ENCODE results near the gene SORCS2. TPM values are rescaled to one million over a fixed set of nuclear protein-coding genes. Genes with fewer than 3 reads are reported as not detected.

The SORCS2 gene
- polyA plus RNA-seq, 1 of the 3 experiments (the other 2 are of a cell fraction) = 1.6 TPM

- no peak overlapping the region for H3K4me3 ChIP-seq (ENCODE audit: low read depth in 2 of 2, low read length in 1 of 2)
- no peak for DNase-seq
- no peak overlapping the region for H3K9ac ChIP-seq
- no peak overlapping the region for H3K4me2 ChIP-seq
- WGBS (ENCODE audit: low lambda C conversion rate) = 76% methylated on average over 9 of the region's 9 CpGs
- no peaks in the 10 kb centered on the region for H3K36me3 ChIP-seq (replicated peaks in 1 of 2; ENCODE audit: control insufficient read depth in 1 of 2, insufficient read depth in 2 of 2, low read length in 1 of 2)
- H4K20me1 ChIP-seq (ENCODE audit: insufficient read depth) = no peaks in the 10 kb centered on the region
- H3F3A ChIP-seq (replicated peaks; ENCODE audit: insufficient read depth) = no peaks in the 10 kb centered on the region
- H3K9me2 ChIP-seq = no peaks in the 10 kb centered on the region
- H3K27ac ChIP-seq (ENCODE audit: low read depth in 2 of 2, low read length in 1 of 2) = no peak overlapping the region
- no peaks in the 10 kb centered on the region for H3K9me3 ChIP-seq
- peaks cover 0 to 9% of the 10 kb centered on the region in 2 experiments; a peak in 1 of 4 replicates for H3K4me1 ChIP-seq (ENCODE audit: control insufficient read depth in 1 of 2, insufficient read depth in 2 of 2, low read depth in 1 of 2, low read length in 1 of 2)
- POLR2A ChIA-PET = no interaction called here
- CTCF ChIA-PET = interaction anchor here (1.1 kb wide), 1 partner anchor 13 kb away, joined by 3 read pairs; no protein-coding TSS in a partner anchor
- TF ChIP-seq NRF1 (IDR thresholded peaks at IDR 0.05; ENCODE audit: low read depth, low read length) (no peak), FOXM1 (IDR thresholded peaks at IDR 0.05; ENCODE audit: low read depth) (no peak), NFIC (IDR thresholded peaks at IDR 0.05; ENCODE audit: borderline replicate concordance) (no peak), SMC3 (IDR thresholded peaks at IDR 0.05; ENCODE audit: low read depth, low read length) (no peak), SIN3A (IDR thresholded peaks at IDR 0.05; ENCODE audit: borderline replicate concordance, low read depth, low read length) (no peak), RFX5 (IDR thresholded peaks at IDR 0.05; ENCODE audit: low read length) (no peak), TAF1 (IDR thresholded peaks at IDR 0.05; ENCODE audit: borderline replicate concordance, low read depth, low read length) (no peak), RXRA (IDR thresholded peaks at IDR 0.05; ENCODE audit: borderline replicate concordance, low read depth) (no peak), JUND (IDR thresholded peaks at IDR 0.05) (no peak), GABPA (IDR thresholded peaks at IDR 0.05; ENCODE audit: low read depth) (no peak), ZBTB33 (IDR thresholded peaks at IDR 0.05; ENCODE audit: borderline replicate concordance, low read depth) (no peak), FOSL2 (IDR thresholded peaks at IDR 0.05; ENCODE audit: borderline replicate concordance, low read depth) (no peak), USF1 (IDR thresholded peaks at IDR 0.05; ENCODE audit: borderline replicate concordance, low read depth) (no peak), MXI1 (IDR thresholded peaks at IDR 0.05; ENCODE audit: low read depth, low read length) (no peak), EZH2phosphoT487 (IDR thresholded peaks at IDR 0.05; ENCODE audit: borderline replicate concordance, low read depth) (no peak), YY1 (IDR thresholded peaks at IDR 0.05; ENCODE audit: low read depth) (no peak), RAD21 (IDR thresholded peaks at IDR 0.05; ENCODE audit: low read length) (no peak), TCF12 (IDR thresholded peaks at IDR 0.05) (no peak)
- TF ChIP-seq, protein P1, sequence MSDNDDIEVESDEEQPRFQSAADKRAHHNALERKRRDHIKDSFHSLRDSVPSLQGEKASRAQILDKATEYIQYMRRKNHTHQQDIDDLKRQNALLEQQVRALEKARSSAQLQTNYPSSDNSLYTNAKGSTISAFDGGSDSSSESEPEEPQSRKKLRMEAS (IDR thresholded peaks at IDR 0.05; ENCODE audit: low read depth) = no peak
- TF ChIP-seq, protein P2, sequence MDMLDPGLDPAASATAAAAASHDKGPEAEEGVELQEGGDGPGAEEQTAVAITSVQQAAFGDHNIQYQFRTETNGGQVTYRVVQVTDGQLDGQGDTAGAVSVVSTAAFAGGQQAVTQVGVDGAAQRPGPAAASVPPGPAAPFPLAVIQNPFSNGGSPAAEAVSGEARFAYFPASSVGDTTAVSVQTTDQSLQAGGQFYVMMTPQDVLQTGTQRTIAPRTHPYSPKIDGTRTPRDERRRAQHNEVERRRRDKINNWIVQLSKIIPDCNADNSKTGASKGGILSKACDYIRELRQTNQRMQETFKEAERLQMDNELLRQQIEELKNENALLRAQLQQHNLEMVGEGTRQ (IDR thresholded peaks at IDR 0.05; ENCODE audit: borderline replicate concordance, low read depth, low read length) = no peak
- H3K79me2 ChIP-seq (ENCODE audit: insufficient read depth) = no peaks in the 10 kb centered on the region
- H2AFZ ChIP-seq (ENCODE audit: low read depth) = no peak overlapping the region
- no peaks in the 10 kb centered on the region for H3K27me3 ChIP-seq (ENCODE audit: insufficient read depth)
These were observed 495.5 kb downstream of the SORCS2 start for GRCh38 chr4:7687796-7688195.

Data from SK-N-SH (cell line).